Duodenal mucosa (tissue), 2 donors: ENCODE data around the gene CDC14A.
"Not testable (repeated sequence)": the region's sequence is repeated elsewhere in the genome, so short reads cannot be mapped to it uniquely, and the experiment has no call there.

Experiments used
- H3K27ac ChIP-seq: one replicate; pipeline ENCODE4 v1.7.0; 2013; ENCODE audit warnings: low read depth, low read length
- H3K27me3 ChIP-seq, 2 donors: one replicate each; pipeline ENCODE4 v1.7.0; 2013; ENCODE audit warnings: low read length in 2 of 2, control low read depth in 1 of 2; ENCODE audit not compliant: insufficient read depth in 2 of 2, control insufficient read depth in 1 of 2
- H3K36me3 ChIP-seq, 2 donors: one replicate each; pipeline ENCODE4 v1.7.0; 2013; ENCODE audit warnings: low read length in 2 of 2, control low read depth in 1 of 2; ENCODE audit not compliant: insufficient read depth in 2 of 2, control insufficient read depth in 1 of 2
- H3K4me1 ChIP-seq, 2 donors: one replicate each; pipeline ENCODE4 v1.7.0; 2013; ENCODE audit warnings: low read length in 2 of 2, control low read depth in 1 of 2; ENCODE audit not compliant: insufficient read depth in 2 of 2, control insufficient read depth in 1 of 2
- H3K4me3 ChIP-seq, 2 donors: one replicate each; pipeline ENCODE4 v1.7.0; 2013; ENCODE audit warnings: low read length in 2 of 2, low read depth in 1 of 2
- H3K9ac ChIP-seq, 2 donors: one replicate each; pipeline ENCODE4 v1.7.0; 2013; ENCODE audit warnings: low read length in 2 of 2, low read depth in 1 of 2
- H3K9me3 ChIP-seq, 2 donors: one replicate each; pipeline ENCODE4 v1.7.0; 2013; ENCODE audit warnings: low read length in 2 of 2, control low read depth in 1 of 2; ENCODE audit not compliant: control insufficient read depth in 1 of 2

Gene CDC14A

DNA sequence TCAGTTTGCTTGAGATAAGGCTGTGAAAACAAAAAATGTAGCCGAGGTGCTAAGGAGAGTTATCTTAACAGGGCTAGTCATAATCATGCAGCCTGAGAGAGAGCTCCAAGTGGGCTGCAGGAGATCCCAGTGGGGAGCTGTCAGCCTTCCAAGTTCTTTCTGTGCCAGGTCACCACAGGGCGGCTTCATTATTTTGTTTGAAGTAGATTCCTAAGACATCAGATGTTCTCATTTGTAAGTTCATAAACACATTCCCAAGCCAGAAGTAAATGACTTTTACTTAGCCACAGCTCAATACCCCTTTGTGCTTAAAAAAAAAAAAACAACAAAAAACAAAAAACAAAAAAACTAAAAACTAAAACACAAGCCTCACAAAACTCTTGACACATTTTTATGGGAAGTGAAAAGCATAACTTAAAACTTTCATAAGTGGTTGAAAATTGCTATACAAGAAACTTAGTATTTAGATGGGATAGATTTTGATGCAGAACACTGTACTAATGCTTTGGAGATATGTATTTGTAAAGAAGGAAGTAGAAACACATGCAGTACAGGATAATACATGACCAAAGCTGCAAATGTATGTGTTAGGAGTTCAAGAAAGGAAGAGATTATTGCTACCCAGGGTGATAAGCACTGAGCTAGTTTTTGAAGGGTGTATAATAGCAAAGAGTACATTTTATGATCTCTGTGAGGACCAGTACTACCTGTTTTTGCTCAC, 8.6 kb downstream of the CDC14A start:
- Histone ChIP-seq H3K27ac (no peak overlapping the region), H3K9ac (no peak overlapping the region), H3K4me3 (no peak overlapping the region), H3K9me3 (no peaks in the 10 kb centered on the region), H3K27me3 (no peaks in the 10 kb centered on the region), H3K4me1 (peaks cover 13 to 35% of the 10 kb centered on the region in 2 donors), H3K36me3 (peaks cover 0 to 5% of the 10 kb centered on the region in 2 donors)

DNA sequence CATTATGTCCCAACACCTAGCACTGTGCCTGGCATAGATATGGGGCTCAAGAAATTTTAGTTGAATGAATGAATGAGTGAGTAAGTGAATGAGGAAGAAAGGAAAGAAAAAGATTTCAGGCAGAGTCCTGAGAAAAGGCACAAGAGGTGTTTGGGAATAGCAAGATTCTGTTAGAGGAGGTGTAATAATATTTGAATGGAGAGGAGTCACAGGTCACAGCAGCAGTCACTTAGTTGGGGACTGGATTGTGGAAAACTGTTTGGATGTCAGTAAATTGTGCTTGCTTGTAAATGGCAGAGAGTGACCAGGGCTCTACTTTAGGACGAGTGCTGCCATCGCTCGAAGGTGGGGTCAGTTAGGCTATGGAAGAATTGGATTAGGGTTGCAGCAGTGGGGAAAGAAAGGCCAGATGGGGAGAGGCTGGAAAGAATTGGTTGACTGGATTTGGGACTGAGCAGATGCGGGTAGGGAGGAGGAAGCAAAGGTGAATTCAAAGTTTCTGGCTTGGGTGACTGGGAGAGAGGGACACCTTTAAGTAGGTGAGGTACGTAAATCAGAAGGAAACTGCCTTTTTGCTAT, 9.3 kb downstream of the CDC14A start:
- H3K9ac ChIP-seq, result no peak overlapping the region
- H3K4me1 ChIP-seq, result peaks cover 13 to 35% of the 10 kb centered on the region in 2 donors
- H3K27ac ChIP-seq, result no peak overlapping the region
- peaks cover 0 to 5% of the 10 kb centered on the region in 2 donors for H3K36me3 ChIP-seq
- no peaks in the 10 kb centered on the region for H3K9me3 ChIP-seq
- H3K4me3 ChIP-seq, result no peak overlapping the region
- no peaks in the 10 kb centered on the region for H3K27me3 ChIP-seq

GRCh38 chr1:100362821-100363466, 10.6 kb downstream of the CDC14A start:
- Histone ChIP-seq H3K27ac (no peak overlapping the region), H3K4me1 (peaks cover 13 to 25% of the 10 kb centered on the region in 2 donors), H3K36me3 (peaks cover 0 to 10% of the 10 kb centered on the region in 2 donors), H3K9ac (no peak overlapping the region), H3K4me3 (no peak overlapping the region), H3K9me3 (no peaks in the 10 kb centered on the region), H3K27me3 (no peaks in the 10 kb centered on the region)

DNA sequence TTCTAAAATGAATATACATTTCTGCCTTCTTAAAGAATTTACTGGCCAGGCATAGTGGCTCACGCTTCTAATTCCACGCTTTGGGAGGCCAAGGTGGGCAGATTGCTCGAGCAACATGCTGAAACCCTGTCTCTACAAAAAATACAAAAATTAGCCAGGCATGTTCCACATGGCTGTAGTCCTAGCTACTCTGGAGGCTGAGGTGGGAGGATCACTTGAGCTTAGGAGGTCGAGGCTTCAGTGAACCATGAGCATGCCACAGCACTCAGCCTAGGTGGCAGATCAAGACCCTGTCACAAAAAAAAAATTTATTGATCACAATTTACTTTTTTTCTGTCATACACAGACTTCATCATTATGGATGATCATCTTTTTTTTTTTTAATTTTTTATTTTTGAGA, 11.5 kb downstream of the CDC14A start:
- Histone ChIP-seq H3K9ac (no peak overlapping the region), H3K9me3 (no peaks in the 10 kb centered on the region), H3K27me3 (no peaks in the 10 kb centered on the region), H3K27ac (no peak overlapping the region), H3K36me3 (peaks cover 0 to 10% of the 10 kb centered on the region in 2 donors), H3K4me3 (no peak overlapping the region), H3K4me1 (peaks cover 10 to 21% of the 10 kb centered on the region in 2 donors)

- Histone ChIP-seq H3K9ac (no peak overlapping the region), H3K4me1 (peaks cover 5 to 13% of the 10 kb centered on the region in 2 donors), H3K4me3 (no peak overlapping the region), H3K36me3 (peaks cover 0 to 10% of the 10 kb centered on the region in 2 donors), H3K27me3 (no peaks in the 10 kb centered on the region), H3K9me3 (no peaks in the 10 kb centered on the region), H3K27ac (no peak overlapping the region)
These were observed 12.4 kb downstream of the CDC14A start for GRCh38 chr1:100364697-100365096.

DNA sequence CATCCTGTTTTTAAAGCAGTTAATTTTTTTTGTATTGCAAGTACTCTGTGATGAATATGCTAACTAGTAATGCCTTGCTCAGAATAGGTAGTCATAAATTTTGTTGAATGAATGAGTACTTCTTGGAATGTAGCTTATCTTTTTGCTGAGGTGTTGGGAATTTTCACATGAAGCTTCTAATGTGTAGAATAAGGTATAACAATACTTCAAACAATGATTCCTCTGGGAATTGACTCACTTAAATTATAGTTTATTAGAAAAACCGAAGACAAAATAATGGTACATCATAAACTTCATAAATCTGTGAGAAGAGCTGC, 13.9 kb downstream of the CDC14A start:
- Histone ChIP-seq H3K4me3 (no peak overlapping the region), H3K4me1 (peaks cover 0 to 7% of the 10 kb centered on the region in 2 donors), H3K27me3 (no peaks in the 10 kb centered on the region), H3K9ac (no peak overlapping the region), H3K36me3 (peaks cover 0 to 10% of the 10 kb centered on the region in 2 donors), H3K9me3 (no peaks in the 10 kb centered on the region), H3K27ac (no peak overlapping the region)

GRCh38 chr1:100369339-100369738, 17.0 kb downstream of the CDC14A start:
- not testable (repeated sequence) for H3K9ac ChIP-seq, H3K27me3 ChIP-seq, H3K4me1 ChIP-seq

DNA sequence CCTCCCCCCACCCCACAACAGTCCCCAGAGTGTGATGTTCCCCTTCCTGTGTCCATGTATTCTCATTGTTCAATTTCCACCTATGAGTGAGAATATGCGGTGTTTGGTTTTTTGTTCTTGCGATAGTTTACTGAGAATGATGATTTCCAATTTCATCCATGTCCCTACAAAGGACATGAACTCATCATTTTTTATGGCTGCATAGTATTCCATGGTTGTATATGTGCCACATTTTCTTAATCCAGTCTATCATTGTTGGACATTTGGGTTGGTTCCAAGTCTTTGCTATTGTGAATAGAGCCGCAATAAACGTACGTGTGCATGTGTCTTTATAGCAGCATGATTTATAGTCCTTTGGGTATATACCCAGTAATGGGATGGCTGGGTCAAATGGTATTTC, 21.6 kb downstream of the CDC14A start:
- H3K9ac ChIP-seq, H3K27me3 ChIP-seq, H3K4me1 ChIP-seq, H3K36me3 ChIP-seq, H3K4me3 ChIP-seq, H3K27ac ChIP-seq, H3K9me3 ChIP-seq: not testable (repeated sequence)

More at GRCh38 chr1:100369339-100369738, 17.0 kb downstream of the CDC14A start:
- not testable (repeated sequence) for H3K4me3 ChIP-seq, H3K9me3 ChIP-seq, H3K27ac ChIP-seq, H3K36me3 ChIP-seq

- not testable (repeated sequence) for H3K9me3 ChIP-seq, H3K27ac ChIP-seq, H3K27me3 ChIP-seq, H3K36me3 ChIP-seq, H3K4me3 ChIP-seq, H3K4me1 ChIP-seq, H3K9ac ChIP-seq
These were observed 24.6 kb downstream of the CDC14A start for GRCh38 chr1:100376890-100377289.

DNA sequence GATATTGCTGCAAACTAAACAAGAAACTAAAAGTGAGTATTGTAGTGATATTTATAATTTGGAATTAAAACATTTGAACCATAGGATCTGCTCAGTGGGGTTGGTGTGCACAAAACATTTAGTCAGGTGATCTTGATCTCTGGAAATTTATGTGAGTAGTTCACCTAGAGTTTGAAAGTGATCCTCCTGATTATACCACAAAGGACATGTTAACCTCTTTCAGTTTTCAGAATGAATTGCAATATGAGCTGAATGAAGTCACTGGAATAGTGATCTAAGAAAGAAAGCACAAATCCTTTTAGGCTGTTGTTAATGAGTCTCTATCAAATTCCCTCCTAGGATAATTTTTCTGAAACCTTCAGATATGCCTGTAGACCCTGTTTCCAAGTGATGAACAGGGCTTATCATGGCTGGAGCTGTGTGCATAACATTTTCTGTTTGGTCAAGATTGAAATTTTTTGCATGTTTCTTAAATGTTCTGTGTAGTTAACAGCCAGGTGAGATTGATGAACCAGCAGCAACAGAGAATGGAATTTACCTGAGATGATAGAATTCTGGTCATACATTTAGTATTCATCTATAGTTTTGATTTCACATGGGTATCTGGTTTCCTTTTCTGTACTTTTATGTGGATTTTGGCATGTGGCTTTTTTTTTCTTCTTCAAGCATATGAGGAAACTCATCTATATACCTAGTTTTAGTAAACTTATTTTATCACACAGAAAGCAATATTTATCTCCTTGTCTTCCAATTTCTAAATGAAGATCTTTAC, 25.5 kb downstream of the CDC14A start:
- Histone ChIP-seq H3K4me3 (no peak overlapping the region), H3K9me3 (no peaks in the 10 kb centered on the region), H3K4me1 (peaks cover 8 to 12% of the 10 kb centered on the region in 2 donors), H3K36me3 (no peaks in the 10 kb centered on the region), H3K27me3 (no peaks in the 10 kb centered on the region), H3K27ac (no peak overlapping the region), H3K9ac (no peak overlapping the region)
